GM12878 (cell line): ENCODE results near the gene KHDRBS2. TPM values are rescaled to one million over a fixed set of nuclear protein-coding genes. Genes with fewer than 3 reads are reported as not detected.

Experiments used
- ATAC-seq: fragments of 200-7000 bp; cut with Tn5 transposase; 3 replicates; pipeline ENCODE4 v1.9.1; 2020; ENCODE audit warnings: mild to moderate bottlenecking, moderate library complexity
- BruUV-seq: library from RNA; stranded (reverse); fragments of 400-500 nt; replicated peaks from 2 replicates; lab custom pipeline; 2021; lab: Mats Ljungman, UMichigan
- CTCF ChIA-PET: fragments of 300-600 bp; sonication (Branson Sonifier 250); formaldehyde crosslinking; extraction: SDS; loops from one replicate; lab custom pipeline; 2021; ENCODE audit warnings: inconsistent platforms; lab: Yijun Ruan, JAX
- POLR2A ChIA-PET: fragments of 350-600 bp; formaldehyde crosslinking; extraction: SDS; loops from one replicate; lab custom pipeline; 2021; ENCODE audit warnings: inconsistent platforms; lab: Charles Lee
- RAD21 ChIA-PET: fragments of 300-600 bp; sonication (Branson Sonifier 250); formaldehyde crosslinking; loops from one replicate; lab custom pipeline; 2023; ENCODE audit warnings: antibody characterized with exemption; ENCODE audit not compliant: unreplicated experiment; lab: Charles Lee
- SMC1A ChIA-PET: fragments of 300-600 bp; sonication (Branson Sonifier 250); formaldehyde crosslinking; loops from one replicate; lab custom pipeline; 2023; ENCODE audit not compliant: unreplicated experiment, uncharacterized antibody; lab: Charles Lee
- DNase-seq: peaks from one replicate; pipeline ENCODE4 v3.0.0-alpha.2; 2011; ENCODE audit warnings: low read depth, low spot score
- FAIRE-seq: peaks from 3 replicates; lab custom pipeline; 2011; peaks lifted over from hg19 to GRCh38; lab: Jason Lieb, UNC
- H2AFZ ChIP-seq: 2 replicates; pipeline ENCODE4 v1.6.0; 2011; ENCODE audit warnings: low read depth, low read length, control low read depth; ENCODE audit not compliant: control insufficient read depth
- H3K27ac ChIP-seq: 2 replicates; pipeline ENCODE4 v1.5.1; 2011; ENCODE audit warnings: control low read depth; ENCODE audit not compliant: control insufficient read depth, insufficient read depth
- H3K27me3 ChIP-seq, 2 experiments: replicated peaks in 1 of 2; 2 replicates each; pipeline versions ENCODE4 v1.6.0 to v1.6.1; 2011; ENCODE audit warnings: low read length in 1 of 2; ENCODE audit not compliant: control insufficient read depth in 2 of 2, insufficient read depth in 2 of 2
- H3K36me3 ChIP-seq, 2 experiments: 2 replicates each; pipeline ENCODE4 v1.5.1; 2011; ENCODE audit warnings: low read length in 1 of 2; ENCODE audit not compliant: control insufficient read depth in 2 of 2, insufficient read depth in 2 of 2
- H3K4me1 ChIP-seq: 2 replicates; pipeline ENCODE4 v1.6.1; 2011; ENCODE audit warnings: mild to moderate bottlenecking, low read length, moderate library complexity, mixed read lengths; ENCODE audit not compliant: control insufficient read depth, insufficient read depth
- H3K4me2 ChIP-seq: 2 replicates; pipeline ENCODE4 v1.6.0; 2011; ENCODE audit warnings: control low read depth; ENCODE audit not compliant: control insufficient read depth, insufficient read depth
- H3K4me3 ChIP-seq: fragments of 200-600 bp; sonication (generic); 2 replicates; pipeline ENCODE4 v1.5.1; 2016
- H3K79me2 ChIP-seq: 2 replicates; pipeline ENCODE4 v1.6.0; 2011; ENCODE audit warnings: low read length; ENCODE audit not compliant: control insufficient read depth, insufficient read depth
- H3K9ac ChIP-seq: 2 replicates; pipeline ENCODE4 v1.8.0; 2011; ENCODE audit warnings: low read length, control low read depth, mixed read lengths; ENCODE audit not compliant: control insufficient read depth, insufficient read depth
- H3K9me3 ChIP-seq: replicated peaks from 3 replicates; pipeline ENCODE4 v1.5.1; 2011; ENCODE audit warnings: mild to moderate bottlenecking, low read length; ENCODE audit not compliant: control insufficient read depth, insufficient read depth
- H4K20me1 ChIP-seq: 2 replicates; pipeline ENCODE4 v1.6.0; 2011; ENCODE audit not compliant: control insufficient read depth, insufficient read depth
- CHD4 ChIP-seq: fragments of 200-600 bp; sonication (generic); IDR thresholded peaks from 2 replicates; pipeline ENCODE4 v1.6.1; 2016; ENCODE audit warnings: mild to moderate bottlenecking
- E2F8 ChIP-seq: fragments of 450-650 bp; IDR thresholded peaks from 2 replicates; pipeline ENCODE4 v1.6.1; 2018; ENCODE audit warnings: mild to moderate bottlenecking, low read depth, moderate library complexity; ENCODE audit not compliant: partially characterized antibody
- GABPA ChIP-seq: IDR thresholded peaks from 2 replicates; pipeline ENCODE4 v1.6.1; 2014; ENCODE audit warnings: antibody characterized with exemption, low read depth, mild to moderate bottlenecking, inconsistent platforms
- KLF5 ChIP-seq: fragments of 450-650 bp; IDR thresholded peaks from 2 replicates; pipeline ENCODE4 v1.6.1; 2014; ENCODE audit warnings: mild to moderate bottlenecking; ENCODE audit not compliant: partially characterized antibody
- MEF2B ChIP-seq: fragments of 450-650 bp; IDR thresholded peaks from 2 replicates; pipeline ENCODE4 v1.6.1; 2018; ENCODE audit warnings: mild to moderate bottlenecking, moderate library complexity; ENCODE audit not compliant: partially characterized antibody, poor library complexity, severe bottlenecking
- RBBP5 ChIP-seq: fragments of 200-600 bp; sonication (generic); conservative IDR thresholded peaks from 2 replicates; pipeline ENCODE4 v1.6.1; 2016
- RELB ChIP-seq: fragments of 450-650 bp; IDR thresholded peaks from 2 replicates; pipeline ENCODE4 v1.6.1; 2017; ENCODE audit warnings: low read depth, mild to moderate bottlenecking, moderate library complexity
- SMAD1 ChIP-seq: fragments of 450-650 bp; IDR thresholded peaks from 2 replicates; pipeline ENCODE4 v1.6.1; 2018; ENCODE audit warnings: mild to moderate bottlenecking, low read depth; ENCODE audit not compliant: partially characterized antibody
- STAT1 ChIP-seq: fragments of 450-650 bp; conservative IDR thresholded peaks from 2 replicates; pipeline ENCODE4 v1.6.1; 2014; ENCODE audit warnings: antibody characterized with exemption, mild to moderate bottlenecking
- TCF7 ChIP-seq: IDR thresholded peaks from 2 replicates; pipeline ENCODE4 v1.6.1; 2014; ENCODE audit warnings: antibody characterized with exemption, borderline replicate concordance
- ZBTB4 ChIP-seq: fragments of 450-650 bp; formaldehyde crosslinking; IDR thresholded peaks from 2 replicates; pipeline ENCODE4 v1.4.0; 2022; ENCODE audit warnings: mild to moderate bottlenecking, moderate library complexity
- WGBS: methylation state at CpG from one replicate; pipeline ENCODE4 v1.1.6; 2016; ENCODE audit warnings: low lambda C conversion rate; ENCODE audit not compliant: insufficient replicate concordance, insufficient coverage; ENCODE audit errors: missing lambda C conversion rate; 5-methylcytosine and 5-hydroxymethylcytosine counted together
- in situ Hi-C: fragments of 300-500 bp; cut with MboI; formaldehyde crosslinking; loops from 9 replicates; pipeline ENCODE4 v1.14.3; 2018; ENCODE audit warnings: mixed read lengths
- intact Hi-C: fragments of 100-400 bp; cut with micrococcal nuclease; formaldehyde crosslinking; loops from one replicate; pipeline ENCODE4 v1.14.2; 2022; ENCODE audit not compliant: unreplicated experiment
- polyA plus RNA-seq, 11 experiments: library from polyadenylated mRNA; depleted of rRNA in 4 of 11; unstranded in 6 of 11; stranded (reverse) in 5 of 11; fragments of >200 nt; fragmentation: Nextera tagmentation in 4 of 11; fragmentation: Illumina TruSeq in 1 of 11; extraction: Ambion mirVana in 4 of 11; extraction: Trizol in 1 of 11; gene quantifications; 1 replicate in 1 of 11; 2 replicates in 10 of 11; pipeline versions ENCODE4 v1.2.1 to v1.2.3, GENCODE V29; 2011 to 2016; ENCODE audit warnings: inconsistent platforms in 2 of 11, missing spikeins in 2 of 11, low read depth in 1 of 11
- total RNA-seq, 4 experiments: library from RNA; depleted of rRNA in 3 of 4; stranded (reverse); fragments of >200 nt in 3 of 4; fragmentation: Illumina TruSeq in 1 of 4; extraction: Trizol in 1 of 4; gene quantifications; 2 replicates each; pipeline versions ENCODE4 v1.2.1 to v1.2.3, GENCODE V29; 2013 to 2021

KHDRBS2 gene
- total and polyA plus RNA-seq, 10 of the 15 experiments (the other 5 are each of a cell fraction or from before 2014, with no cell fraction given), result 0.11 to 0.56 TPM; not detected in 8

GRCh38 chr6:62013719-62014118 is 272.3 kb downstream of the KHDRBS2 start:
- 24% methylated on average over 6 of the region's 6 CpGs for WGBS
- in situ Hi-C loops (no loop called here), intact Hi-C loops (no loop called here)
- Histone ChIP-seq H3K79me2 (no peaks in the 10 kb centered on the region), H3K9ac (no peak overlapping the region), H3K4me2 (no peak overlapping the region), H3K27me3 (no peaks in the 10 kb centered on the region), H3K36me3 (no peaks in the 10 kb centered on the region), H3K27ac (no peak overlapping the region), H3K9me3 (no peaks in the 10 kb centered on the region), H4K20me1 (no peaks in the 10 kb centered on the region), H3K4me3 (no peak overlapping the region), H3K4me1 (no peaks in the 10 kb centered on the region), H2AFZ (no peak overlapping the region)
- ChIA-PET POLR2A (no interaction called here), RAD21 (no interaction called here), SMC1A (no interaction called here), CTCF (no interaction called here)
- FAIRE-seq, result no peak
- ATAC-seq, result no peak
- BruUV-seq, result no TSS peak
- TF ChIP-seq MEF2B, result no peak
- TF ChIP-seq GABPA, result no peak
- TF ChIP-seq STAT1, result no peak
- DNase-seq, result no peak

GRCh38 chr6:62009445-62009844 is 276.6 kb downstream of the KHDRBS2 start:
- BruUV-seq, result no TSS peak
- FAIRE-seq (no peak), DNase-seq (no peak), ATAC-seq (no peak)
- Histone ChIP-seq H3K27ac (no peak overlapping the region), H3K4me1 (no peaks in the 10 kb centered on the region), H3K9ac (no peak overlapping the region), H3K4me3 (no peak overlapping the region), H3K36me3 (no peaks in the 10 kb centered on the region), H3K79me2 (no peaks in the 10 kb centered on the region), H3K4me2 (no peak overlapping the region), H2AFZ (no peak overlapping the region), H3K27me3 (no peaks in the 10 kb centered on the region), H4K20me1 (no peaks in the 10 kb centered on the region), H3K9me3 (no peaks in the 10 kb centered on the region)
- in situ Hi-C loops (no loop called here), intact Hi-C loops (no loop called here)
- POLR2A ChIA-PET, result no interaction called here
- CTCF ChIA-PET, result no interaction called here
- SMC1A ChIA-PET, result no interaction called here
- WGBS, result 10% methylated on average over 3 of the region's 3 CpGs
- RAD21 ChIA-PET, result no interaction called here
- TF ChIP-seq RELB (no peak), E2F8 (no peak), TCF7 (no peak), ZBTB4 (CRISPR knock-in tag) (no peak), CHD4 (no peak), SMAD1 (no peak), KLF5 (no peak), RBBP5 (no peak)
